ENCODE results near the gene TULP1. TPM values are rescaled to one million over a fixed set of nuclear protein-coding genes. Genes with fewer than 3 reads are reported as not detected.

Gene TULP1
- total and polyA plus RNA-seq, 2 of the 13 experiments (the other 11 are each of a cell fraction or from before 2014, with no cell fraction given), result not detected

DNA sequence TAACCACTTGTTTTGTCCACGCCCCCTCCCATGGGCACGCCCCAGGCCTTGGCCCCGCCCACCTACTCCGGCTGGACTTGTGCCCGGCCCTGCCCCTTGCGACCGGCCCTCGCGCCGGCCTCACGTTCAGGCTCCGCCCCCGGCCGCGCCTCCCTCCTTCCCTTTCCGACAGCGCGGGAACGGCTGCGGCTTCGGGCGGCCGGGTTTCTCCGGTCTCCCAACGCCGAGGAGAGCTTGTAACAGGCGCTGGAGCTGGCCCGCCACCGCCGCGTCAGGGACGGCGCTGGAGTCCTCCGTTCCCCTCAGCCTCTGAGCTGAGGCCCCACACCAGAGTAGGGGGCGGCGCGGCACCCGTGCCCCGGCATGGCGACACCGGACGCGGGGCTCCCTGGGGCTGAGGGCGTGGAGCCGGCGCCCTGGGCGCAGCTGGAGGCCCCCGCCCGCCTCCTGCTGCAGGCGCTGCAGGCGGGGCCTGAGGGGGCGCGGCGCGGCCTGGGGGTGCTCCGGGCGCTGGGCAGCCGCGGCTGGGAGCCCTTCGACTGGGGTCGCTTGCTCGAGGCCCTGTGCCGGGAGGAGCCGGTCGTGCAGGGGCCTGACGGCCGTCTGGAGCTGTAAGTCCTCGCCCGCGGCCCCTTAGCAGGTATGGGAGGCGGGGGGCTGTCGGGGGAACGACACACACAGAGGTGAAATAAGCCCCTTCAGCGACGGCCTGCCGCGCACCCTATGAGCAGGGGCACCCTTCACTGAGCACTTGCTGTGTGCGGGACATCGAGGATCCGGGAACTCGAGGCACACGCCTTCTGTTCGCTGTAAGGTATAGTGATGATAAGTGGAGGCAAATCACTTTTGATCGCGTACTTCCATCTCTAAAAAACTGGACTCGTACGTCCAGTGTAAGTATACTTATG is 60.3 kb downstream of the TULP1 start, which contains the start of gene FANCE (continued):
- no peak; the same call in 1 of the 2 replicates for TF ChIP-seq CBX5 (CRISPR knock-in tag; IDR thresholded peaks at IDR 0.05; ENCODE audit: borderline replicate concordance)
- TF ChIP-seq, protein P1, sequence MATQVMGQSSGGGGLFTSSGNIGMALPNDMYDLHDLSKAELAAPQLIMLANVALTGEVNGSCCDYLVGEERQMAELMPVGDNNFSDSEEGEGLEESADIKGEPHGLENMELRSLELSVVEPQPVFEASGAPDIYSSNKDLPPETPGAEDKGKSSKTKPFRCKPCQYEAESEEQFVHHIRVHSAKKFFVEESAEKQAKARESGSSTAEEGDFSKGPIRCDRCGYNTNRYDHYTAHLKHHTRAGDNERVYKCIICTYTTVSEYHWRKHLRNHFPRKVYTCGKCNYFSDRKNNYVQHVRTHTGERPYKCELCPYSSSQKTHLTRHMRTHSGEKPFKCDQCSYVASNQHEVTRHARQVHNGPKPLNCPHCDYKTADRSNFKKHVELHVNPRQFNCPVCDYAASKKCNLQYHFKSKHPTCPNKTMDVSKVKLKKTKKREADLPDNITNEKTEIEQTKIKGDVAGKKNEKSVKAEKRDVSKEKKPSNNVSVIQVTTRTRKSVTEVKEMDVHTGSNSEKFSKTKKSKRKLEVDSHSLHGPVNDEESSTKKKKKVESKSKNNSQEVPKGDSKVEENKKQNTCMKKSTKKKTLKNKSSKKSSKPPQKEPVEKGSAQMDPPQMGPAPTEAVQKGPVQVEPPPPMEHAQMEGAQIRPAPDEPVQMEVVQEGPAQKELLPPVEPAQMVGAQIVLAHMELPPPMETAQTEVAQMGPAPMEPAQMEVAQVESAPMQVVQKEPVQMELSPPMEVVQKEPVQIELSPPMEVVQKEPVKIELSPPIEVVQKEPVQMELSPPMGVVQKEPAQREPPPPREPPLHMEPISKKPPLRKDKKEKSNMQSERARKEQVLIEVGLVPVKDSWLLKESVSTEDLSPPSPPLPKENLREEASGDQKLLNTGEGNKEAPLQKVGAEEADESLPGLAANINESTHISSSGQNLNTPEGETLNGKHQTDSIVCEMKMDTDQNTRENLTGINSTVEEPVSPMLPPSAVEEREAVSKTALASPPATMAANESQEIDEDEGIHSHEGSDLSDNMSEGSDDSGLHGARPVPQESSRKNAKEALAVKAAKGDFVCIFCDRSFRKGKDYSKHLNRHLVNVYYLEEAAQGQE (IDR thresholded peaks at IDR 0.05; ENCODE audit: borderline replicate concordance in 1 of 2, low read depth in 1 of 2, low read length in 2 of 2), result no peak
- peak; percentile 63; the same call in 1 of the 2 replicates for TF ChIP-seq ZNF441 (CRISPR knock-in tag; IDR thresholded peaks at IDR 0.05; ENCODE audit: borderline replicate concordance)
- TF ChIP-seq ZNF234 (CRISPR knock-in tag; conservative IDR thresholded peaks at IDR 0.05), result 0 out of 2 replicates have a peak, but pooled peaks have one; percentile 79
- TF ChIP-seq MIER2 (CRISPR knock-in tag; IDR thresholded peaks at IDR 0.05), result no peak
- no peak for TF ChIP-seq HDAC6 (IDR thresholded peaks at IDR 0.05; ENCODE audit: low read depth, low read length)
- TF ChIP-seq CHCHD3 (CRISPR knock-in tag; IDR thresholded peaks at IDR 0.05), result peak; percentile 89; the same call in 1 of the 2 replicates
- TF ChIP-seq, protein P2, sequence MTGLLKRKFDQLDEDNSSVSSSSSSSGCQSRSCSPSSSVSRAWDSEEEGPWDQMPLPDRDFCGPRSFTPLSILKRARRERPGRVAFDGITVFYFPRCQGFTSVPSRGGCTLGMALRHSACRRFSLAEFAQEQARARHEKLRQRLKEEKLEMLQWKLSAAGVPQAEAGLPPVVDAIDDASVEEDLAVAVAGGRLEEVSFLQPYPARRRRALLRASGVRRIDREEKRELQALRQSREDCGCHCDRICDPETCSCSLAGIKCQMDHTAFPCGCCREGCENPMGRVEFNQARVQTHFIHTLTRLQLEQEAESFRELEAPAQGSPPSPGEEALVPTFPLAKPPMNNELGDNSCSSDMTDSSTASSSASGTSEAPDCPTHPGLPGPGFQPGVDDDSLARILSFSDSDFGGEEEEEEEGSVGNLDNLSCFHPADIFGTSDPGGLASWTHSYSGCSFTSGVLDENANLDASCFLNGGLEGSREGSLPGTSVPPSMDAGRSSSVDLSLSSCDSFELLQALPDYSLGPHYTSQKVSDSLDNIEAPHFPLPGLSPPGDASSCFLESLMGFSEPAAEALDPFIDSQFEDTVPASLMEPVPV (CRISPR knock-in tag; IDR thresholded peaks at IDR 0.05), result peak; percentile 86; the same call in 1 of the 2 replicates
- TF ChIP-seq ZNF564 (CRISPR knock-in tag; IDR thresholded peaks at IDR 0.05), result no peak; the same call in 1 of the 2 replicates
- peak; percentile 5; the same call in 1 of the 2 replicates for TF ChIP-seq MTF2 (CRISPR knock-in tag; IDR thresholded peaks at IDR 0.05; ENCODE audit: borderline replicate concordance)
- TF ChIP-seq SIN3A (IDR thresholded peaks at IDR 0.05; ENCODE audit: borderline replicate concordance, low read depth, low read length), result 0 out of 2 replicates have a peak, but pooled peaks have one; percentile 36
- TF ChIP-seq ZNF709 (CRISPR knock-in tag; IDR thresholded peaks at IDR 0.05), result 0 out of 2 replicates have a peak, but pooled peaks have one; percentile 56
- TF ChIP-seq, protein P3, sequence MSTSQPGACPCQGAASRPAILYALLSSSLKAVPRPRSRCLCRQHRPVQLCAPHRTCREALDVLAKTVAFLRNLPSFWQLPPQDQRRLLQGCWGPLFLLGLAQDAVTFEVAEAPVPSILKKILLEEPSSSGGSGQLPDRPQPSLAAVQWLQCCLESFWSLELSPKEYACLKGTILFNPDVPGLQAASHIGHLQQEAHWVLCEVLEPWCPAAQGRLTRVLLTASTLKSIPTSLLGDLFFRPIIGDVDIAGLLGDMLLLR (CRISPR knock-in tag; IDR thresholded peaks at IDR 0.05), result peak; percentile 35; the same call in 1 of the 2 replicates
- TF ChIP-seq PHB2 (IDR thresholded peaks at IDR 0.05; ENCODE audit: partially characterized antibody), result no peak
- no peak for TF ChIP-seq SUZ12 (IDR thresholded peaks at IDR 0.05; ENCODE audit: low read depth, low read length)
- TF ChIP-seq HMG20A (CRISPR knock-in tag; IDR thresholded peaks at IDR 0.05; ENCODE audit: borderline replicate concordance), result no peak
- no peak for TF ChIP-seq ZFP36 (IDR thresholded peaks at IDR 0.05; ENCODE audit: borderline replicate concordance, low read depth, low read length, partially characterized antibody)
- 0 out of 2 replicates have a peak, but pooled peaks have one; percentile 17 for TF ChIP-seq MEF2D (CRISPR knock-in tag; IDR thresholded peaks at IDR 0.05)
- no peak for TF ChIP-seq RCOR2 (CRISPR knock-in tag; IDR thresholded peaks at IDR 0.05)
- TF ChIP-seq, protein P4, sequence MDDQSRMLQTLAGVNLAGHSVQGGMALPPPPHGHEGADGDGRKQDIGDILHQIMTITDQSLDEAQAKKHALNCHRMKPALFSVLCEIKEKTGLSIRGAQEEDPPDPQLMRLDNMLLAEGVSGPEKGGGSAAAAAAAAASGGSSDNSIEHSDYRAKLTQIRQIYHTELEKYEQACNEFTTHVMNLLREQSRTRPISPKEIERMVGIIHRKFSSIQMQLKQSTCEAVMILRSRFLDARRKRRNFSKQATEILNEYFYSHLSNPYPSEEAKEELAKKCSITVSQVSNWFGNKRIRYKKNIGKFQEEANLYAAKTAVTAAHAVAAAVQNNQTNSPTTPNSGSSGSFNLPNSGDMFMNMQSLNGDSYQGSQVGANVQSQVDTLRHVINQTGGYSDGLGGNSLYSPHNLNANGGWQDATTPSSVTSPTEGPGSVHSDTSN (CRISPR knock-in tag; IDR thresholded peaks at IDR 0.05; ENCODE audit: borderline replicate concordance), result no peak
- no peak for TF ChIP-seq CENPT (CRISPR knock-in tag; IDR thresholded peaks at IDR 0.05; ENCODE audit: low read depth)
